MM.1S (cell line): ENCODE measurements around the gene GNG12.

Experiments
- EZH2 ChIP-seq: fragments of 300-600 bp; sonication (generic); optimal IDR thresholded peaks from 2 replicates; pipeline ENCODE3; 2017; ENCODE audit warnings: low read depth, mild to moderate bottlenecking, antibody characterized with exemption, low read length, mixed read lengths
- EZH2phosphoT487 ChIP-seq: fragments of 300-600 bp; sonication (generic); IDR thresholded peaks from 2 replicates; pipeline ENCODE4 v1.6.1; 2018; ENCODE audit warnings: antibody characterized with exemption, low read length
- TF ChIP-seq, protein P1 (sequence below): fragments of 300-600 bp; sonication (generic); IDR thresholded peaks from 2 replicates; pipeline ENCODE4 v1.5.1; 2016; ENCODE audit warnings: antibody characterized with exemption, low read length, mixed read lengths

DNA sequence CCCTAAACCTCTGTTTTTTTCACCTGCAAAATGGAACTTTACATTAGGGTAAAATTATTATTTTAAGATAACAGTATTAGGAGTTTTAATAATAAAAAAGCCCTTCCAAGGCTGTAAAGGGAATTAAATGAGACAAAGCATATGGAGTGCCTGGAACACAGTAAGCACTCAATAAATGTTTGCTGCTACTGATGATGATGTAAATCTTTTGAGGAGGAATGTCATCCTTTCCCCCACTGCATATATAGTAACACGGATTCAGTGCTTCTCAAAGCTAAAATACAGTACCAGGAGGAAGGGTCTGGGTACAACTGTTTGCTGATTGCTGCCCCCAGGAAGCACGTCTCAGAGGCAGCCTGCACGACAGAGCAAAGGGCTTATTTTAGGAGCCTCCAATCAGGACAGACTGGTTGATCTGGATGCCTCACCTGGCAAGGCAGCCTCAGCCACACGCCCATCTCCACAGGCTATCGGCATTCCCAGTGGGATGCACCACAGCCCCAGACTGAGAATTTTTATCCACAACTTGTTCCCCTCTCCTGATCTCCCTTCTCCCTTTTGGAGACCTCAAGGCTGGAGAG lies 83.9 kb downstream of the GNG12 start:
- TF ChIP-seq, protein P1, sequence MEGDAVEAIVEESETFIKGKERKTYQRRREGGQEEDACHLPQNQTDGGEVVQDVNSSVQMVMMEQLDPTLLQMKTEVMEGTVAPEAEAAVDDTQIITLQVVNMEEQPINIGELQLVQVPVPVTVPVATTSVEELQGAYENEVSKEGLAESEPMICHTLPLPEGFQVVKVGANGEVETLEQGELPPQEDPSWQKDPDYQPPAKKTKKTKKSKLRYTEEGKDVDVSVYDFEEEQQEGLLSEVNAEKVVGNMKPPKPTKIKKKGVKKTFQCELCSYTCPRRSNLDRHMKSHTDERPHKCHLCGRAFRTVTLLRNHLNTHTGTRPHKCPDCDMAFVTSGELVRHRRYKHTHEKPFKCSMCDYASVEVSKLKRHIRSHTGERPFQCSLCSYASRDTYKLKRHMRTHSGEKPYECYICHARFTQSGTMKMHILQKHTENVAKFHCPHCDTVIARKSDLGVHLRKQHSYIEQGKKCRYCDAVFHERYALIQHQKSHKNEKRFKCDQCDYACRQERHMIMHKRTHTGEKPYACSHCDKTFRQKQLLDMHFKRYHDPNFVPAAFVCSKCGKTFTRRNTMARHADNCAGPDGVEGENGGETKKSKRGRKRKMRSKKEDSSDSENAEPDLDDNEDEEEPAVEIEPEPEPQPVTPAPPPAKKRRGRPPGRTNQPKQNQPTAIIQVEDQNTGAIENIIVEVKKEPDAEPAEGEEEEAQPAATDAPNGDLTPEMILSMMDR: no peak
- no peak for TF ChIP-seq EZH2
- TF ChIP-seq EZH2phosphoT487: no peak
